ENCODE data around the gene MTFR1L. TPM values are rescaled to one million over a fixed set of nuclear protein-coding genes. Genes with fewer than 3 reads are reported as not detected.

Gene MTFR1L
- total and polyA plus RNA-seq, 9 of the 15 experiments (the other 6 are each of a cell fraction or from before 2014, with no cell fraction given) = 41.4 to 98.5 (median 53.7) TPM

- TF ChIP-seq AFF4 (CRISPR knock-in tag; IDR thresholded peaks at IDR 0.05) = peak; percentile 46
- TF ChIP-seq CTBP1 (IDR thresholded peaks at IDR 0.05; ENCODE audit: borderline replicate concordance) = peak; percentile 91
- TF ChIP-seq ATF7 (IDR thresholded peaks at IDR 0.05) = peak; percentile 74
- no peak for TF ChIP-seq ZMIZ1 (IDR thresholded peaks at IDR 0.05; ENCODE audit: low read depth in 2 of 2, low read length in 2 of 2)
- TF ChIP-seq FOXP1 (CRISPR knock-in tag; IDR thresholded peaks at IDR 0.05) = peak; percentile 97
- peak; percentile 84; the same call in 1 of the 2 replicates for TF ChIP-seq ZNF224 (CRISPR knock-in tag; IDR thresholded peaks at IDR 0.05)
- peak; percentile 71 for TF ChIP-seq ZNF583 (CRISPR knock-in tag; IDR thresholded peaks at IDR 0.05)
- peak; percentile 16; the same call in 1 of the 2 replicates for TF ChIP-seq ETV1 (tag; conservative IDR thresholded peaks at IDR 0.05; ENCODE audit: low read depth)
- peak; percentile 96 for TF ChIP-seq VEZF1 (CRISPR knock-in tag; IDR thresholded peaks at IDR 0.05)
- no peak for TF ChIP-seq TCFL5 (CRISPR knock-in tag; conservative IDR thresholded peaks at IDR 0.05)
- TF ChIP-seq ZNF589 (CRISPR knock-in tag; IDR thresholded peaks at IDR 0.05; ENCODE audit: low read depth) = peak; percentile 90
- TF ChIP-seq POLR2A (conservative IDR thresholded peaks at IDR 0.05) = peak; percentile 70
- TF ChIP-seq ZNF174 (CRISPR knock-in tag; IDR thresholded peaks at IDR 0.05) = no peak
- peak; percentile 93 for TF ChIP-seq ZNF232 (CRISPR knock-in tag; IDR thresholded peaks at IDR 0.05)
- peak; percentile 76 to 80; a peak in 3 of 4 replicates for TF ChIP-seq NRF1 (conservative IDR thresholded peaks at IDR 0.05 in 1 of 2, IDR thresholded peaks at IDR 0.05 in 1 of 2)
- no peak for TF ChIP-seq TCF15 (CRISPR knock-in tag; IDR thresholded peaks at IDR 0.05)
- TF ChIP-seq ZNF449 (CRISPR knock-in tag; IDR thresholded peaks at IDR 0.05) = no peak
Observed at GRCh38 chr1:25875154-25875855, 55.6 kb downstream of the MTFR1L start, which contains the start of gene PAQR7 (continued).
